Retina (tissue), 1 donor: ENCODE measurements around the gene GRM4.
A peak's percentile ranks its signal among the peaks of the same experiment; 100 is the strongest.
"Not testable (repeated sequence)": the region's sequence is repeated elsewhere in the genome, so short reads cannot be mapped to it uniquely, and the experiment has no call there.

ENCODE experiments used
- DNase-seq: peaks from one replicate; pipeline ENCODE4 v3.0.0-alpha.2; 2016

GRM4 gene

GRCh38 chr6:34146021-34146782, at the start of gene GRM4:
TSS of gene GRM4 (minus strand) at chr6:34146087. CDS start at chr6:34133496, 12,591 bp downstream.
- peak; percentile 49 for DNase-seq

DNA sequence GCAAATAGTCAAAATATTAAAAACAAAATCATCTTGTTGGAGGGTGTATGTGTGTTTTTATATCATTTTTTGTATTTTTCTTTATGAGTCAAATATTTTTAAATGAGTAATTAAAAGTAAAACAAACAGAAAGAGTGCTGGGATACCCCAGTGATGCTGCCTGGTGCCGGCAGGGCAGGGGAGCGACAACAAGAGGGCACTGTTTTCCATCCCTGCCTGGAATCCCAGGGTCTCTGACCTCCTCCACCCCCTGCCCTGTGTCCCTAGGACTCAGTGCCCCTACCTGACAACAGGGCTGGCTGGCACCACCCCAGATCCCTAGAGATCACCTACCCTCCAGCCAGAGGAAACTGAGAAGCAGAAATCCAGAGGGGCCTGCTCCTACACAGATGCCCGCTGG, 48.9 kb upstream of the GRM4 start:
- no peak for DNase-seq

GRCh38 chr6:34190504-34191122, 44.7 kb upstream of the GRM4 start:
- no peak for DNase-seq

- DNase-seq, result no peak
Measured at GRCh38 chr6:34189806-34190503, 44.1 kb upstream of the GRM4 start.

DNA sequence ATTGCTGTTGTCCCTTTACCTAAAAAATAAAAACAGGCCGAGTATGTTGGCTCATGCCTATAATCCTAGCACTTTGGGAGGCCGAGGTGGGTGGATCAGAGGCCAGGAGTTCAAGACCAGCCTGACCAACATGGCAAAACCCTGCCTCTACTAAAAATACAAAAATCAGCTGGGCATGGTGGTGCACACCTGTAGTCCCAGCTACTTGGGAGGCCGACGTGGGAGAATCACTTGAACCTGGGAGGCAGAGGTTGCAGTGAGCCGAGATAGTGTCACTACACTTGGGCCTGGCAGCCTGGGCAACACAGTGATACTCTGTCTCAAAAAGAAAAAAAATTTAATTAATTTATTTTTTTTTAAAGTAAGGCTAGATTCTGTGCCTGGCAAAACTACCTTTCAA, 38.8 kb upstream of the GRM4 start:
- DNase-seq, result not testable (repeated sequence)

DNA sequence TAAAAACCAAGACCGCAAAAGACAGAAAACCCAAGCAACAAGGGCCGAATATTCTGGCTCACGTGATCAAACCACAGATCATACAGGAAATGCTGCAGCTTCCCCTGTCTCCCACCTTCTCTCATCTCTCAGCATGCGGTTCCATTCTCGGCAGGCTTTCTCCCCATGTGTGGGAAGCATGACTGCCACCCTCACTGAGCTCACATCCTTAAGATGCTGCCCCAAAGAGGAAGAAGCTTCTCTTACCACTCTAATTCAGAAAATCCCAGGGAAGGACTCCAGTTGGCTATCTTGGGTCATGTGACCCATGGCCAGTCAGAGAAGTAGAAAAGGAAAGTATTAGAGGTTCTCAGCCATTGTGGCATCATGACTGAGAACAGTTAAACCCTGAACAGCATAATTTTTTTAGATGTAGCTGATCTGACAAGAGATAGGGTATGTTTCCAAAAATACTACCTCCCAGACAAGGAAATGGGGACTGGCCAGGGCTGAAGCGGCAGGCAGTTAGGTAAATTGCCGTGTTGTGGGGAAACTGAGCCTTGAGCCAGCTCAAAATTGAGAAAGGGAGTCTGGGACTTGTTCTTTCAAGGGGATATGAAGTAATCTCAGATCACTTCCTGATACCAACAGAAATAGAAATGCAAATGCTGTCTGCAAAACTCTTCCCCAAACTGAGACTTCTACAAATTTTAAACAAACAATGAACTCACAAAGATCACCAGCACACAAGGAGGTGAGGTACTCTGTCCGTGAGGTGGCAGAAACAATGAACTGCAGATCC, 37.1 kb upstream of the GRM4 start:
- DNase-seq, result no peak

DNA sequence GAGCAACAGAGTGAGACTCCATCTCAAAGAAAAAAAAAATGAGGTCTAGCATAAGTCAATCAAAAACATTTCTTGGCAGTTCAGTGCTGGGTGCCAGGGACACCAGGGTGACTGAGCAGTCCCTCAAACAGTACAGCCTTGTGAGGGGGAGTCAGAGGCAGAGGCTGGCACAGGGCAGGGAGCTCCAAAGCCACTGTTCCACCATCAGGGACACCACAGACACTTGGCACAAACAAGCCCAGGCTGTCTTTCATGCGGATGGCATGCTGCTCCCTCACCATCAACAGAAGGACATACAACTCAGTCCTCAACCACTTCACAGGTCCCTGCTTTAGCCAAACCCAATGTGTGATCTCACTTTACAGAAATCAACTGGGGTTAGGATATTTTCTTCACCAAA, 36.0 kb upstream of the GRM4 start:
- no peak for DNase-seq

DNA sequence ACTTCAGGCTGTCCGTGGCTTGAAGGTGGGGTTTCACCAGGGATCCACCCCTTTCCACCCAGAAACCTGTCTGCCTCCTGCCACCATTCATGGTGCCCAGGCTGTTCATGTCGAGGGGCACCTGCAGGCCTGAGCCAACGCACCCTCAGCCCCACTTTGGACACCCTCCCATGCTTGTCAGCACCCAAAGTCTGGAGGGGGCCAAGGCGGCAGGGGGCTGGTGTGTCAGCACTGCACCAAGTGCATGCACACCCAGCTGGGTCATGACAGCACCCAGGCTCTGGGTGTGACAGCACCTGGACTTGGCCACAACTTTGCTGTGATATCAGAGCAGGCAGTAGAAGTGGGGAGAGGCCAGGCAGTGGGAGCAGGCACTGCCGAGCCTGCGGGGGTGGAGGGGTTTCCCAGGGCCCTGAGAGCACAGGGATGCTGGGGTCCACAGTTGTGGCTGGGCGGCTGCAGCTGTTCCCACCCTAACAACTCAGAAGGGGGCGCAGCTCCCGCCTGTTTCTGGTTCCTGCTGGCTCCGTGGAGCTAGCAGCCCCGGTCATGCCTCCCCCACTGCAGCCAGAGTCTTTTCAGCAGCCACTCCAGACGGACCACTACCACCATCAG, 33.3 kb upstream of the GRM4 start:
- DNase-seq, result no peak

DNA sequence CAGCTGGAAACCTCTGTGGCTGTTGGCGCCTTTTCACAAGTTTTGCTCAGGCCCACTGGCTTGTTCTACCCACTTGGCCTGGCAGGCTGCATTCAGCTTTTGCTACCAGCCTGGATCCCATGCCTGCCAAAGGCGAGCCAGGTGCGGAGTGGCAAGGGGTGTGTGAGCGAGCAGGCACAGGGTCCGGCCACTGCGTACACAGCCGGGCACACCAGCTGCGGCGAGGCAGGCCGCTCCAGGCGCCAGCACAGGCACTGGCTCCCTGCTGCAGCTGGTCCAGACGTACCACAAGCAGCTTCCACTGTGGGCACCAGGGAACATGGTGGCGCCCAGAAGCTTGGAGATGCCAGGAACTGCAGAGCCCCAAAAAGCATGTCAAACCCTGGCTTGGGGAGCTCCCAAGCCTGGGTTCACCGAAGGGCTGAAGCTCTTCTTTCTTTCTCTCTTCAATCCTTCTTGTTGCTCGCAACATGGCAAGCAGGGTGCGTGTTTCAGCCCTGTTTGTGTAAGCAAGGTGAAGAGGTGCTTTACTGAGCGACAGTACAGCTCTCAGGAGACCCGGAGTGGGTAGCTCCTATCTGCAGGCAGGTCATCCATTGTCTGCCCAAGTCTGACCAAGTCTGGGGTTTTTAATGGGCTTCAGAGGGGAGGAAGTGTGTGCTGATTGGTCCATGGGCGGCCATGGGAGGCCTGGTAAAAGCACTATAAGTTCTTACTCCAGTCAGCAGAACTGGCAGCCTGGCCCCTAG, 32.6 kb upstream of the GRM4 start:
- no peak for DNase-seq

DNA sequence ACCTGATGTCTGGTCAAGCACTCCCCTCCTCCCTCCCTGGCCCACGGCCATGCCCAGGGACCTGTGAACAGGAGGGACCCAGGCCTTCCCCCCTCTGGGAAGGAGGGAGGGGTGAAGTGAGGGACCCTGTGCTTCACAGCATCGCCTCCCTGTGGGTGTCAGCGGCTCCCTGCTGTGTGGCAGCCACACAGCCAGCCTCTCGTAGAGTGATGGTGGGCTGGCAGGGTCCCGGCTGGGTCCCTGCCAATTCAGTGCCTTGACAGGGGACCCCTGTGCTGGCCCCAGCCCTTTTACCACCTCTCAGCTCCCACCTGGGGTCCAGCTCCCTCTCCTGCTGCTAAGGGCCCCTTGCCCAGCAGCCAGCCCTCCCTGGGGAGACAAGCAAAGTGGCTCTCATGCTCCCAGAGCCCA, 31.3 kb upstream of the GRM4 start:
- no peak for DNase-seq

DNA sequence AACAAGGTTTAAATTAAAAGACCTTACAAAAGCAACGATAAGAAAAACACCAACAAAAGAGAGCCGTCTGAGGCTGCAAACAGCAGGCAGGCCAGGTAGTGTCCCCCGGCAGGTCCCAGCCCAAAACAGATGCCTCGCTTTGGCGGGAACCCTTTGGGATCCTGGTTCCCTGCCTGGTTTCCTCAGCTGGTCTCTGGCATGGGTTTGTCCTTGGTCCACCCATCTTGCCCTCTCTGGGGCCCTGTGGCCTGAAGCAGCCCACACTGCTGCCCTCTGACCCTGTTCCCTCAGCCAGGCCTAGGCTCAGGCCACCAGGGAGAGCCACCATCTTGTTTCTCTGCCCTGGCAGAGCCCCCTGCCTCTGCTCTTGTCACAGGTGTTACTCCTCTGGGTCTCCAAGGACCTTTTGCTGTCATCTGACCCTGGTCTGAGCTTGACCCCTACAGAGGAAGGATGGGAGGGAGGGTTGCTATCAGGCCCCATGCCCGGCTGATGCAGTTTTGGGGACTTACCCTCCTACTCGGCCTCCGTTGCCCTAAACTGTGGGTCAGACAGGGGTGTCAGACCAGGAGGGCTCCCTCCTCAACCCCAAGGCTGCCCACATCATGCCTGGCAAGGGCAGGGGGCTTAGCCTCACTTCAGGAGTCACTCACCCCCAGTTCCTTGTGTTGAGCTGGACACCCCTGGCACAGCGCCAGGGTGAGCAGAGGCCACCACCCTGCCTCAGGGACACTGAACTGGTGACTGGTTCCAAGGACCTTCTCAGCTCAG, 30.6 kb upstream of the GRM4 start:
- no peak for DNase-seq

GRCh38 chr6:34174846-34175399, 29.0 kb upstream of the GRM4 start:
- no peak for DNase-seq

- no peak for DNase-seq
Measured at GRCh38 chr6:34172961-34173775, 27.3 kb upstream of the GRM4 start.

DNA sequence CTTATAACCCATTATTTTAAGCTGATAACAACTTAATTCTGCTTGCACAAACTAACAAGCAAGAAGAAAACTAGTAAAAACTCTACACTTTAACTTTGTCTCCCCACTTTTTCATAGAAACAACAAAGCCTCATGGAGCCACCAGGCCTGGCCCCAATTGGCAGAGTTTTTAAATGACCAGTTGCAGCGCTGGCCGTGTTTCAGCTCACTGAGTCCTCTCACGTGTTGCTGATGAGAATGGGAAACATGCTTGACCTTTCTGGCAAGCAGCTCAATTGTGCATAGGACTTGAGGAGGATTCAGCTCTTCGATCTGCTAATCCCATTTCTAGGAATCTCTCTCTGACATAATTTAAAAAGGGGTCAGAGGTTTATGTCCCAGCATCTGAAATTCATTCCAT, 24.5 kb upstream of the GRM4 start:
- no peak for DNase-seq

GRCh38 chr6:34169897-34170296, 24.0 kb upstream of the GRM4 start:
- no peak for DNase-seq

GRCh38 chr6:34161857-34162515, 16.1 kb upstream of the GRM4 start:
- DNase-seq, result no peak

GRCh38 chr6:34159844-34160243, 14.0 kb upstream of the GRM4 start:
- DNase-seq, result no peak

DNA sequence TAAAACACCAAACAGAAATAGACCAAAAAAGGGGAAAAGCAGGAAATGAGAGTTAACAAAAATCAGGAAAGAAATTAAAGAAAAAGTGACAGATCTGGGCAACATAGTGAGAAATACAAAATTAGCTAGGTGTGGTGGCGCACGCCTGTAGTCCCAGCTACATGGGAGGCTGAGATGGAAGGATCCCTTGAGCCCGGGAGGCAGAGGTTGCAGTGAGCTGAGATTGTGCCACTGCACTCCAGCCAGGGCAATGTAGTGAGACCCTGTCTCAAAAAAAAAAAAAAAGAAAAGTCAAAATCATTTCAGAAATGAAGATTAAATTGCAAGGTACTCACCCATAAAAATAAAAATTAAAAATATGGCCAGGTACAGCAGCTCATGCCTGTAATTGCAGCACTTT, 13.0 kb upstream of the GRM4 start:
- DNase-seq, result no peak

DNA sequence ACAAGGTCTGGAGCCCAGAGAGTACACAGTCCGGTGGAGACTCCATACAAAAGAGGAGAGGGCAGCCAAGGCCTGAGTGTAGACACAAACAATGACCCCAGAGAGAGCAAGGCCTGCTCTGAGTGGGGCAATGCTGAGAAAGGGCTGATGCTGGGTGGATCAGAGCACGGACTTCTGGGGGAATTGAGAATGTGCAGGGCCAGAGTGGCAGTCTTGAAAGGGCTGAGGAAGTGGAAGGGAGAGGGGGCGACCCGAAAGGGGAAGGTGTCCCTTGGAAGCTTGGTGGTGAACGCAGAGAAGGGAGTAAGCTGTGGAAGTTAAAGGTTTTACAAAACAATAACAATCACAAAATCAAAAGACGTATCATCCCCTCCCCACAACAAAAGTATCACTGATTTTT, 12.0 kb upstream of the GRM4 start:
- DNase-seq, result no peak
